CD4-positive, alpha-beta T cell treated with Interleukin-6 at 100 ng/mL for 8 hours (primary cell): Measurements from ENCODE around the gene RETREG2.

Source experiments
- DNase-seq: peaks from one replicate; pipeline ENCODE4 v3.0.0-alpha.2; 2020; ENCODE audit warnings: mixed read lengths, low spot score

Gene RETREG2, protein sequence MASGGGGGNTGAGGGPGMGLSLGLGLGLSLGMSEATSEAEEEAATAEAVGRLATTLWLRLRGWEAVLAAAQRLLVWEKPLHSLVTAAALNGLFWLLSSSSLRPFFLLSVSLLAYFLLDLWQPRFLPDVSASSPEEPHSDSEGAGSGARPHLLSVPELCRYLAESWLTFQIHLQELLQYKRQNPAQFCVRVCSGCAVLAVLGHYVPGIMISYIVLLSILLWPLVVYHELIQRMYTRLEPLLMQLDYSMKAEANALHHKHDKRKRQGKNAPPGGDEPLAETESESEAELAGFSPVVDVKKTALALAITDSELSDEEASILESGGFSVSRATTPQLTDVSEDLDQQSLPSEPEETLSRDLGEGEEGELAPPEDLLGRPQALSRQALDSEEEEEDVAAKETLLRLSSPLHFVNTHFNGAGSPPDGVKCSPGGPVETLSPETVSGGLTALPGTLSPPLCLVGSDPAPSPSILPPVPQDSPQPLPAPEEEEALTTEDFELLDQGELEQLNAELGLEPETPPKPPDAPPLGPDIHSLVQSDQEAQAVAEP

DNA sequence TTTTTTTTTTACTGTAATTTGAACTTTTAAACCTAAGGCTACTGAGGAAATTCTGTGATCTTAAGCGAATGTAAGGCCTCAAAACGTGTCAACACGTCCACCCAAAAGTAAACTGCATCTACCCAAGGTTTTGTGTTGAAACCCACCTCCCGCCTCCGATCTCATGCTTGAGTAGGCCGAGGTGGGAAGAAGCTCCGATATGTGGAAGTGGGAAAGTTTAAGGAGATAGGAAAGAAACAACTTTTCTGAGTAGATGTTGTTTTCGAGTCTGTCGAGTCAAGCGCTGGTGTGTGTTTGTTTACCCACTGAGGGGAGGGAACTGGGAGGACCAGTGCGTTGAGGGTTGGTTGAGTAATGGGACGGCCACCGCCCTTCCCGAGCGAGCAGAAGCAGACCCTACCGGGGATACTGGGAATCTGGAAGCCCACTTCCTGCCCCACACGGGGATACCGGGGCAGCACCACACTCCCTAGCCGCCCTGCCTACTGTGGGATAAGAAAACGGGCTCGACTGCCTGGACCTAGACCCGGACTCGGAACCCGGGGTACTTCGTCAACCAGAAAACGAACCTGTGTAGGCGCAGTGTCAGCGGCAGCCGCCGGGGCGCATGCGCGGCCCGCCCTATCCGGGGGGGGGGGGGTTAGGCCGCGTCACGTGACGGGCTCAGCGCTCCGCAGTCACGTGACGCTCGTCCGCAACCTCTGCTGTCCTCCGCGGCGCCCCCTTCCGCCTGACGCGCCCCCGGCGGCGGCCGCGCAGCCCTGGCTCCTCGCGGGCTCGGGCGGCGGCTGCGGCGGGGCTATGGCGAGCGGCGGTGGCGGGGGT is at the start of gene RETREG2:
RETREG2 (plus strand) TSS at position 724 of the 825 bp plus-strand sequence; CDS start at position 802, 78 bp downstream.
- peak; percentile 91 for DNase-seq

- DNase-seq: no peak
Observed at GRCh38 chr2:219128396-219128795, 49.7 kb upstream of the RETREG2 start.

- DNase-seq: no peak
Observed at GRCh38 chr2:219129589-219129988, 48.5 kb upstream of the RETREG2 start.

- no peak for DNase-seq
Observed at GRCh38 chr2:219131327-219131726, 46.7 kb upstream of the RETREG2 start.

DNA sequence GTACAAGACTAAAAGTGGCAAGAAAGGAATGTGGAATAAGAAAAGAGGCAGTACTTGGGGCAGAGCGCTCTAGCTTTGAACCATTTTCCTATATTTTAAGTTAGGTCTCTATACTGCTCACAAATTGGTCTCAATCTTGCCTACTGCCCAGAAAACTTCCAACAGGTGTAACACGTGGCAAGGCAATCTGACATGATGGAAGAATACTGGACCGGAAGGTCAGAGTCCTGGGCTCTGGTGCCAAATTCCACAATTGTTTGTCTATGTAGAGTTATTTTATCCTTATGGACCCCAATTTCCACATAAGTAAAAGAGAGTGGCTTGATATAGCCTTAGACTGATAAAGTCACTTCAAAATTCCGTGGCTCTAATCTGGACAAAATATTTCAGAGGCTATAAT is 46.3 kb upstream of the RETREG2 start:
- DNase-seq: no peak

- DNase-seq: no peak
Observed at GRCh38 chr2:219133976-219134375, 44.1 kb upstream of the RETREG2 start.

DNA sequence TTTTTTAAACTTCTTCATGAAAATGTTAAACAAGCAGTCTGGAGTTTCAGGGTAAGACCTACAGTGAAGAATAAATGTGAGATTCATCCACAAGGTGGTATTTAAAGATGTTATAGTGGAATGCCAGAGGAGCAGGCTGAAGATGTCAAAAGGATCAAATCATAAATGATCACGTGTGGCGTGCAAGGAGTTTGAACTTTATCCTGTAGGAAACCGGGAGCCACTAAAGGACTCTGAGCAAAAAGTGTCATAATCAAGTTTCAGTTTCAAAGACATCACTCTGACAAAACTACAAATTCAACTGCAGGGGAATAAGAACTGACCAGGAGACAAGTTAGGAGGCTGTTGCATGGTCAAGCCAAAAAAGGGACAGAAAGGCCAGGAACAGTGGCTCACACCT is 37.4 kb upstream of the RETREG2 start:
- DNase-seq: no peak

- no peak for DNase-seq
Observed at GRCh38 chr2:219142329-219142728, 35.7 kb upstream of the RETREG2 start.

- no peak for DNase-seq
Observed at GRCh38 chr2:219149667-219150066, 28.4 kb upstream of the RETREG2 start.

GRCh38 chr2:219155054-219155644 is 22.9 kb upstream of the RETREG2 start:
- DNase-seq: peak; percentile 67

DNA sequence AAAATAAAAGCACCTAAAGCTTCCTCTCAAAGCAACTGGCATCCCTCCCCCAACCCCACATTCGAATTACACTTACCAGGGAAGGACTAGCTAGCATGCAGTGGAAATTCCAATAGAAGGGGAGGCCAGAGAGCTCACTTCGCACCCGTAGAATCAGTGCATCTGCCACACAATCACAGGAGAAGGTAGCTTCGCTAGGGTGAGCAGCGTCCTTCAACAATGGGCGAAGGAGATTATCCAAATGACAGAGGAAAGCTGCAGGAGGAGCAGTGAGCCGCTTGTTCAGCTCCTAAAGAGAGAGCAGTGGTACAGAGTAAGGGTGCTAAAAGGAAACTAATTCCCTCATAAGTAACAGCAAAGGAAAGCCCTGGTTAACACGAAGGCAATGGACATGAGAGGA is 20.7 kb upstream of the RETREG2 start:
- no peak for DNase-seq

- DNase-seq: no peak
Observed at GRCh38 chr2:219158025-219158424, 20.1 kb upstream of the RETREG2 start.

DNA sequence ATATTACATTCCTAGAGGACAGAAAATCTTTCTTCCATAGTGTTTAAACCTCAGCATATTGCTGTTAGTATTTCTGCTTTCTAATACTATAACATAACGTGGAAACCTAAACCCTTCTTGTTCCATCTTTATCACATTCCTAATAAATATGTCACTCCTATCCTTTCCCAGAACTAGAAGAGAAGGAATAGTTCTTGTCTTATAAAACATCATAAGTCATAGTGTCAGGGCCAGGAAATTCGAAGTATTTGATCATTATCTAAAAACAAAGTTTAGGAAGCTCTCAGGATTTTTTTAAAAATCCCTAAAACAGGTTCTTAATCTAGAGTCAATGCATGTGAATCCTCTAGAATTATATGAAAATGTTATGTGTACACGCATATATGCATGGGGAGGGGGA is 19.5 kb upstream of the RETREG2 start:
- no peak for DNase-seq

DNA sequence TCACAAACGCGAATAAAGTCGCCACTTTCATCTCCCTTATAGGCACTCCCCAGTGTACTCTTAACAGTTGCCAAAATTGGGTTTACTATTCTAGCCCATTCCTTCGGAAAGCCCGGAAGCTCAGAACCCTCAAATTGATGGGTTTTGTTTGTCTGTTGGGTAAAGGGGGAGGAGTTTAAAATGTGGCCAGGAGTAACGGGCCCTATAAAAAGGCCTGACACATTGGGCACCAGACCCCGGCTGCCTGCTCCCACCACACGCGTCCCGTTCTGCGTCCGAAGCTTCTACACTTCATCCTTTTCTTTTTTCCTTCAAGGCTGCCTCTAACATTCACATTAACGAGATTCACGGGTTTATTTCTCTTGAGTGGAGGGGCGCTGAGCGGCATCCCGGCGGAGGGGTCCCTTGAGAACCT is 18.3 kb upstream of the RETREG2 start:
- no peak for DNase-seq

DNA sequence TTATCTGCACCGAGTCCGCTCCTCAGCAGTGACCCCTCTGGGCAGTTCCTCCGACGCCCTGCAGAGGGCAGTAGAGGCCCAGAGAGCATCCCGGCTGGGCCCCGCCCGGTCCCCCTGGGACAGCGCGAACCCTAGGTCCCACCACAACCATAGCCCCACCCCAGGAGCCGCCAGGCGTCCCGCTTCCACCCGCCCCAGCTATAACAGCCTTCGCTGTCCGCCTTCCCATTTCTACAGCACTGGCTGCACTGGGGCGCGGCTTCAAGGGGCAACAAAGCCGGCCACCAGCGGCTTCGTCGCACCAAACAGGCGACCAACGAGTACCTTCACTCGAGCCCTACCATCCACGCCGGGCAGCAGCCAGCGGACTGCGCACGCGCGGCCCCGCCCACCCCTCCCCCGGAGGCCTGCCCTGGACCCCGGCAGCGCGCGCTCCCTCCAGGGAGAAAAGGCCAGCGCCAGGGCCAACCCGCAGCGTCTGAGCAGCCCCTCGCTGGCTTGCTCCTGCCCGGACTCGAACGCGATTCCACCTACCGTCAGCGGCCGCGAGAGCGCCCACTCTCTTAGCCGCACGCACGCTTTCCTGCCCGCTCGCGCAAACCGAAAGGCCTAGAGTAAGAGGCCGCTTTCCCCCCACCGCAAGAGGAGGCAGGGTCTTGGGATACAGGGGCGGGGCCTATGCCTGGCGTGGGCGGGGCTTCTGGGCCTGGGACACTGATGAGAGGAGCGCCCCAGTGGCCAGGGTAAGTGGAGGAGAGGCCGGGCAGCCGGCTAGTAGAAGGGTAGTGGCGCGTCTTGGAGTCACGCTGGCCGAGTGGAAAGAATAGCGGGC is 17.7 kb upstream of the RETREG2 start, which contains the start of gene NHEJ1:
NHEJ1 (minus strand) TSS at position 630 of the 832 bp plus-strand sequence. CDS start 2,453 bp downstream, outside the sequence.
- peak; percentile 92 for DNase-seq

GRCh38 chr2:219161097-219161496 is 17.0 kb upstream of the RETREG2 start:
- no peak for DNase-seq

- no peak for DNase-seq
Observed at GRCh38 chr2:219163156-219163555, 14.9 kb upstream of the RETREG2 start.

GRCh38 chr2:219165058-219165911 is 12.8 kb upstream of the RETREG2 start:
- DNase-seq: no peak

- DNase-seq: no peak
Observed at GRCh38 chr2:219167997-219168396, 10.1 kb upstream of the RETREG2 start.

- DNase-seq: no peak
Observed at GRCh38 chr2:219168526-219168925, 9.5 kb upstream of the RETREG2 start.
